HepG2 (cell line): Measurements from ENCODE around the gene WARS2. TPM values are rescaled to one million over a fixed set of nuclear protein-coding genes. Genes with fewer than 3 reads are reported as not detected.

ENCODE experiments used
- ATAC-seq: fragments of 200-7000 bp; cut with Tn5 transposase; 3 replicates; pipeline ENCODE4 v1.9.1; 2020; ENCODE audit warnings: mild to moderate bottlenecking, moderate library complexity
- BruUV-seq: library from RNA; stranded (reverse); fragments of 400-500 nt; replicated peaks from 2 replicates; lab custom pipeline; 2021; lab: Mats Ljungman, UMichigan
- CTCF ChIA-PET: fragments of 300-600 bp; formaldehyde crosslinking; extraction: SDS; loops from one replicate; lab custom pipeline; 2021; ENCODE audit warnings: low total read pairs, inconsistent platforms, low intra/inter-chr PET ratio; lab: Yijun Ruan, JAX
- POLR2A ChIA-PET: fragments of 350-600 bp; sonication (Branson Sonifier 250); formaldehyde crosslinking; loops from one replicate; lab custom pipeline; 2020; ENCODE audit warnings: antibody characterized with exemption, inconsistent platforms; lab: Yijun Ruan, JAX
- DNase-seq: peaks from one replicate; pipeline ENCODE4 v3.0.0-alpha.2; 2015; ENCODE audit warnings: low spot score
- FAIRE-seq: peaks from 3 replicates; lab custom pipeline; 2011; peaks lifted over from hg19 to GRCh38; lab: Jason Lieb, UNC
- H2AFZ ChIP-seq: one replicate; pipeline ENCODE4 v1.6.1; 2011; ENCODE audit warnings: low read length, inconsistent platforms
- H3K27ac ChIP-seq: fragments of 300-600 bp; 3 replicates; pipeline ENCODE4 v1.8.0; 2011; ENCODE audit warnings: mixed run types, mild to moderate bottlenecking, mixed read lengths, low read length, inconsistent platforms; ENCODE audit not compliant: insufficient read depth; ENCODE audit errors: extremely low read length
- H3K27me3 ChIP-seq, 2 experiments: fragments of 200-600 bp in 1 of 2; 2 replicates in 1 of 2; 3 replicates in 1 of 2; pipeline versions ENCODE4 v1.6.0 to v1.8.0; 2011; ENCODE audit warnings: low read length in 2 of 2, mild to moderate bottlenecking in 2 of 2, moderate library complexity in 2 of 2, inconsistent platforms in 1 of 2; ENCODE audit not compliant: insufficient read depth in 2 of 2, control insufficient read depth in 1 of 2
- H3K36me3 ChIP-seq, 2 experiments: fragments of 200-600 bp in 1 of 2; replicated peaks in 1 of 2; 2 replicates in 1 of 2; 3 replicates in 1 of 2; pipeline versions ENCODE4 v1.5.1 to v1.8.0; 2011; ENCODE audit warnings: low read length in 2 of 2, inconsistent platforms in 1 of 2; ENCODE audit not compliant: insufficient read depth in 2 of 2, control insufficient read depth in 1 of 2
- H3K4me1 ChIP-seq: 2 replicates; pipeline ENCODE4 v1.5.1; 2012; ENCODE audit warnings: low read length, inconsistent platforms; ENCODE audit not compliant: insufficient read depth
- H3K4me2 ChIP-seq: 2 replicates; pipeline ENCODE4 v1.6.0; 2011; ENCODE audit warnings: low read depth, low read length, inconsistent platforms
- H3K4me3 ChIP-seq, 3 experiments: fragments of 200-600 bp in 1 of 3; sonication (generic), shearing (Covaris generic) in 1 of 3; replicated peaks in 1 of 3; 2 replicates each; pipeline ENCODE4 v1.5.1; 2011 to 2016; ENCODE audit warnings: low read length in 3 of 3, inconsistent platforms in 2 of 3, low read depth in 2 of 3, mild to moderate bottlenecking in 2 of 3, control low read depth in 1 of 3, mixed read lengths in 1 of 3; ENCODE audit not compliant: insufficient read depth in 1 of 3
- H3K79me2 ChIP-seq: one replicate; pipeline ENCODE4 v1.6.1; 2011; ENCODE audit warnings: low read length, inconsistent platforms; ENCODE audit not compliant: insufficient read depth
- H3K9ac ChIP-seq: 2 replicates; pipeline ENCODE4 v1.6.0; 2011; ENCODE audit warnings: mild to moderate bottlenecking, low read depth, low read length, inconsistent platforms; ENCODE audit not compliant: insufficient read depth
- H3K9me3 ChIP-seq: 2 replicates; pipeline ENCODE4 v1.5.1; 2012; ENCODE audit warnings: mild to moderate bottlenecking, low read length
- H4K20me1 ChIP-seq: 2 replicates; pipeline ENCODE4 v1.6.0; 2011; ENCODE audit warnings: inconsistent platforms, mild to moderate bottlenecking, low read length, moderate library complexity; ENCODE audit not compliant: insufficient read depth
- ATM ChIP-seq: fragments of 450-650 bp; IDR thresholded peaks from 2 replicates; pipeline ENCODE4 v1.7.1; 2017; ENCODE audit warnings: mild to moderate bottlenecking, borderline replicate concordance
- BRD4 ChIP-seq: sonication (generic); formaldehyde crosslinking; IDR thresholded peaks from 2 replicates; pipeline ENCODE4 v1.4.0; 2020; ENCODE audit warnings: missing genetic modification reagents
- EP300 ChIP-seq, 3 experiments: sonication (generic) in 1 of 3; formaldehyde crosslinking in 1 of 3; IDR thresholded peaks; 2 replicates each; pipeline versions ENCODE4 v1.5.1 to v1.6.1; 2011 to 2020; ENCODE audit warnings: low read depth in 2 of 3, low read length in 2 of 3, borderline replicate concordance in 1 of 3, improper control_type of control experiment in 1 of 3, mild to moderate bottlenecking in 1 of 3, missing genetic modification reagents in 1 of 3, moderate library complexity in 1 of 3
- GATA4 ChIP-seq: sonication (generic); IDR thresholded peaks from 2 replicates; pipeline ENCODE4 v1.6.1; 2016; ENCODE audit warnings: antibody characterized with exemption, low read depth, borderline replicate concordance
- HNRNPL ChIP-seq: fragments of 200-400 bp; formaldehyde crosslinking; IDR thresholded peaks from 2 replicates; pipeline ENCODE4 v1.6.1; 2017; ENCODE audit warnings: mild to moderate bottlenecking, low read depth, low read length
- HOXA7 ChIP-seq: sonication (generic); formaldehyde crosslinking; IDR thresholded peaks from 2 replicates; pipeline ENCODE4 v1.8.1; 2022; ENCODE audit warnings: mild to moderate bottlenecking, missing genetic modification reagents, moderate library complexity
- MBD4 ChIP-seq: IDR thresholded peaks from 2 replicates; pipeline ENCODE4 v1.6.1; 2012; ENCODE audit warnings: low read length, inconsistent platforms, borderline replicate concordance
- PTBP1 ChIP-seq: fragments of 200-400 bp; formaldehyde crosslinking; IDR thresholded peaks from 2 replicates; pipeline ENCODE4 v1.6.1; 2018; ENCODE audit warnings: low read length, low read depth; ENCODE audit not compliant: poor library complexity, severe bottlenecking
- RCOR2 ChIP-seq: IDR thresholded peaks from 2 replicates; pipeline ENCODE4 v1.6.1; 2016; ENCODE audit warnings: missing biosample characterization, missing genetic modification reagents
- TEF ChIP-seq: sonication (generic); formaldehyde crosslinking; IDR thresholded peaks from 2 replicates; pipeline ENCODE4 v1.5.0; 2020; ENCODE audit warnings: missing genetic modification reagents
- YY1 ChIP-seq: IDR thresholded peaks from 2 replicates; pipeline ENCODE4 v1.6.1; 2011; ENCODE audit warnings: low read length, low read depth, moderate library complexity, mild to moderate bottlenecking; ENCODE audit not compliant: insufficient read depth, insufficient replicate concordance
- ZC3H13 ChIP-seq: sonication (generic); formaldehyde crosslinking; IDR thresholded peaks from 2 replicates; pipeline ENCODE4 v1.8.1; 2023; ENCODE audit warnings: mild to moderate bottlenecking, missing genetic modification reagents, moderate library complexity
- ZNF160 ChIP-seq: sonication (generic); formaldehyde crosslinking; IDR thresholded peaks from 2 replicates; pipeline ENCODE4 v1.8.0; 2022; ENCODE audit warnings: mild to moderate bottlenecking, inconsistent platforms, missing genetic modification reagents
- ZNF335 ChIP-seq: sonication (generic); formaldehyde crosslinking; IDR thresholded peaks from 2 replicates; pipeline ENCODE4 v1.4.0; 2020; ENCODE audit warnings: missing genetic modification reagents
- ZNF354B ChIP-seq: sonication (generic); formaldehyde crosslinking; IDR thresholded peaks from 2 replicates; pipeline ENCODE4 v1.8.0; 2022; ENCODE audit warnings: mild to moderate bottlenecking, missing genetic modification reagents
- ZNF720 ChIP-seq: sonication (generic); formaldehyde crosslinking; IDR thresholded peaks from 2 replicates; pipeline ENCODE4 v1.4.0; 2020; ENCODE audit warnings: missing genetic modification reagents
- WGBS: methylation state at CpG from one replicate; pipeline ENCODE4 v1.1.6; 2017; ENCODE audit warnings: low lambda C conversion rate; 5-methylcytosine and 5-hydroxymethylcytosine counted together
- in situ Hi-C: cut with HindIII; loops from 2 replicates; pipeline ENCODE4 v1.10.0; 2017; ENCODE audit warnings: low pct_unique_long_range_greater_than_20kb; ENCODE audit not compliant: extremely low pct_ligation_motif_present
- intact Hi-C: fragments of 100-400 bp; cut with micrococcal nuclease; formaldehyde crosslinking; loops from one replicate; pipeline ENCODE4 v1.10.0; 2022; ENCODE audit not compliant: unreplicated experiment
- polyA plus RNA-seq, 8 experiments: library from polyadenylated mRNA; depleted of rRNA in 3 of 8; stranded (reverse) in 7 of 8; unstranded in 1 of 8; fragments of >200 nt; fragmentation: Illumina TruSeq in 4 of 8; extraction: Trizol in 4 of 8; gene quantifications; 2 replicates each; pipeline versions ENCODE4 v1.2.1 to v1.2.3, GENCODE V29; 2011 to 2016; ENCODE audit warnings: low read depth in 4 of 8, missing spikeins in 1 of 8, mixed read lengths in 1 of 8; ENCODE audit not compliant: insufficient read depth in 1 of 8
- total RNA-seq, 5 experiments: library from RNA; depleted of rRNA; stranded (reverse); fragments of >200 nt; fragmentation: Illumina TruSeq; extraction: Trizol; gene quantifications; 2 replicates each; pipeline ENCODE4 v1.2.3, GENCODE V29; 2016; ENCODE audit warnings: low read depth in 1 of 5
- TF ChIP-seq, protein P1 (sequence below), 2 experiments: fragments of 450-650 bp in 1 of 2; sonication (generic) in 1 of 2; formaldehyde crosslinking; IDR thresholded peaks; 2 replicates each; pipeline versions ENCODE4 v1.5.0 to v1.8.0; 2020 to 2022; ENCODE audit warnings: mild to moderate bottlenecking in 1 of 2, missing genetic modification reagents in 1 of 2
- TF ChIP-seq, protein P2 (sequence below): sonication (generic); formaldehyde crosslinking; IDR thresholded peaks from 2 replicates; pipeline ENCODE4 v1.5.0; 2020; ENCODE audit warnings: missing genetic modification reagents, mild to moderate bottlenecking, borderline replicate concordance
- TF ChIP-seq, protein P3 (sequence below): sonication (generic); formaldehyde crosslinking; IDR thresholded peaks from 2 replicates; pipeline ENCODE4 v1.8.0; 2022; ENCODE audit warnings: low read depth, missing genetic modification reagents
- TF ChIP-seq, protein P4 (sequence below): sonication (generic); formaldehyde crosslinking; IDR thresholded peaks from 2 replicates; pipeline ENCODE4 v1.8.1; 2022; ENCODE audit warnings: mild to moderate bottlenecking, missing genetic modification reagents

The WARS2 gene
- total and polyA plus RNA-seq, 2 of the 13 experiments (the other 11 are each of a cell fraction or from before 2014, with no cell fraction given) = 12.4 to 18.8 TPM

GRCh38 chr1:119055568-119055967 lies 84.9 kb downstream of the WARS2 start:
- DNase-seq = no peak
- H3K9me3 ChIP-seq = no peaks in the 10 kb centered on the region
- H4K20me1 ChIP-seq = no peaks in the 10 kb centered on the region
- H3K4me3 ChIP-seq = no peak overlapping the region
- no peaks in the 10 kb centered on the region for H3K27me3 ChIP-seq
- CTCF ChIA-PET = no interaction called here
- no peaks in the 10 kb centered on the region for H3K79me2 ChIP-seq
- H3K36me3 ChIP-seq = no peaks in the 10 kb centered on the region
- no peak overlapping the region for H3K27ac ChIP-seq
- FAIRE-seq = no peak
- TF ChIP-seq BRD4 (CRISPR knock-in tag) = no peak
- TF ChIP-seq, protein P1, sequence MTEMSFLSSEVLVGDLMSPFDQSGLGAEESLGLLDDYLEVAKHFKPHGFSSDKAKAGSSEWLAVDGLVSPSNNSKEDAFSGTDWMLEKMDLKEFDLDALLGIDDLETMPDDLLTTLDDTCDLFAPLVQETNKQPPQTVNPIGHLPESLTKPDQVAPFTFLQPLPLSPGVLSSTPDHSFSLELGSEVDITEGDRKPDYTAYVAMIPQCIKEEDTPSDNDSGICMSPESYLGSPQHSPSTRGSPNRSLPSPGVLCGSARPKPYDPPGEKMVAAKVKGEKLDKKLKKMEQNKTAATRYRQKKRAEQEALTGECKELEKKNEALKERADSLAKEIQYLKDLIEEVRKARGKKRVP (CRISPR knock-in tag; IDR thresholded peaks at IDR 0.05) = no peak
- TF ChIP-seq, protein P2, sequence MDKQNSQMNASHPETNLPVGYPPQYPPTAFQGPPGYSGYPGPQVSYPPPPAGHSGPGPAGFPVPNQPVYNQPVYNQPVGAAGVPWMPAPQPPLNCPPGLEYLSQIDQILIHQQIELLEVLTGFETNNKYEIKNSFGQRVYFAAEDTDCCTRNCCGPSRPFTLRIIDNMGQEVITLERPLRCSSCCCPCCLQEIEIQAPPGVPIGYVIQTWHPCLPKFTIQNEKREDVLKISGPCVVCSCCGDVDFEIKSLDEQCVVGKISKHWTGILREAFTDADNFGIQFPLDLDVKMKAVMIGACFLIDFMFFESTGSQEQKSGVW (CRISPR knock-in tag) = no peak
- no peak for TF ChIP-seq MBD4
- TF ChIP-seq, protein P3, sequence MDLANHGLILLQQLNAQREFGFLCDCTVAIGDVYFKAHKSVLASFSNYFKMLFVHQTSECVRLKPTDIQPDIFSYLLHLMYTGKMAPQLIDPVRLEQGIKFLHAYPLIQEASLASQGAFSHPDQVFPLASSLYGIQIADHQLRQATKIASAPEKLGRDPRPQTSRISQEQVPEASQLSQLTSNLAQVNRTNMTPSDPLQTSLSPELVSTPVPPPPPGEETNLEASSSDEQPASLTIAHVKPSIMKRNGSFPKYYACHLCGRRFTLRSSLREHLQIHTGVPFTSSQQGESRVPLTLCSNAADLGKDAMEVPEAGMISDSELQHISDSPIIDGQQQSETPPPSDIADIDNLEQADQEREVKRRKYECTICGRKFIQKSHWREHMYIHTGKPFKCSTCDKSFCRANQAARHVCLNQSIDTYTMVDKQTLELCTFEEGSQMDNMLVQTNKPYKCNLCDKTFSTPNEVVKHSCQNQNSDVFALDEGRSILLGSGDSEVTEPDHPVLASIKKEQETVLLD (CRISPR knock-in tag) = no peak
- TF ChIP-seq EP300 (IDR thresholded peaks at IDR 0.05; ENCODE audit: low read depth in 2 of 2, low read length in 2 of 2) = no peak
- TF ChIP-seq EP300 (CRISPR knock-in tag; IDR thresholded peaks at IDR 0.05; ENCODE audit: borderline replicate concordance) = no peak
- no peak for TF ChIP-seq ATM
- no peak for TF ChIP-seq ZNF160 (CRISPR knock-in tag)
- no peak for TF ChIP-seq HNRNPL
- no peak for TF ChIP-seq HOXA7 (CRISPR knock-in tag)
- TF ChIP-seq PTBP1 = no peak
- no peak for TF ChIP-seq ZNF335
- TF ChIP-seq TEF (CRISPR knock-in tag) = no peak
- no peak for TF ChIP-seq ZC3H13
- TF ChIP-seq ZNF720 (CRISPR knock-in tag) = no peak
- no peak for TF ChIP-seq GATA4
- no peak for TF ChIP-seq YY1
- TF ChIP-seq ZNF354B (CRISPR knock-in tag) = no peak
- TF ChIP-seq, protein P4, sequence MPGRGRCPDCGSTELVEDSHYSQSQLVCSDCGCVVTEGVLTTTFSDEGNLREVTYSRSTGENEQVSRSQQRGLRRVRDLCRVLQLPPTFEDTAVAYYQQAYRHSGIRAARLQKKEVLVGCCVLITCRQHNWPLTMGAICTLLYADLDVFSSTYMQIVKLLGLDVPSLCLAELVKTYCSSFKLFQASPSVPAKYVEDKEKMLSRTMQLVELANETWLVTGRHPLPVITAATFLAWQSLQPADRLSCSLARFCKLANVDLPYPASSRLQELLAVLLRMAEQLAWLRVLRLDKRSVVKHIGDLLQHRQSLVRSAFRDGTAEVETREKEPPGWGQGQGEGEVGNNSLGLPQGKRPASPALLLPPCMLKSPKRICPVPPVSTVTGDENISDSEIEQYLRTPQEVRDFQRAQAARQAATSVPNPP (CRISPR knock-in tag) = no peak
- TF ChIP-seq RCOR2 (CRISPR knock-in tag) = no peak
- WGBS = 96% methylated on average over 2 of the region's 2 CpGs
- no peak for ATAC-seq
- no TSS peak for BruUV-seq
- in situ Hi-C loops = no loop called here
- H2AFZ ChIP-seq = no peak overlapping the region
- POLR2A ChIA-PET = interaction anchor here (0.6 kb wide), 1 partner anchor 23 kb away, joined by 3 read pairs; no protein-coding TSS in a partner anchor
- H3K9ac ChIP-seq = no peak overlapping the region
- no peaks in the 10 kb centered on the region for H3K4me1 ChIP-seq
- intact Hi-C loops = no loop called here
- no peak overlapping the region for H3K4me2 ChIP-seq
